ENCODE data around the gene CBLN1. TPM values are rescaled to one million over a fixed set of nuclear protein-coding genes. Genes with fewer than 3 reads are reported as not detected.

The CBLN1 gene
- 0.27 TPM in 1 of 2 replicates, not detected in the other for total RNA-seq

- Histone ChIP-seq H3K4me3 (ENCODE audit: low read depth, low read length) (peak within 1 kb of the TSS; percentile 27), H3K27me3 (ENCODE audit: control insufficient read depth, insufficient read depth, low read length) (peaks cover 75% of the 10 kb centered on the region), H3K36me3 (ENCODE audit: control insufficient read depth, insufficient read depth, low read length) (no peaks in the 10 kb centered on the region)
- no peak for TF ChIP-seq CTCF (IDR thresholded peaks at IDR 0.05; ENCODE audit: insufficient read depth, low read length, poor library complexity, severe bottlenecking)
- no peak for DNase-seq (ENCODE audit: low read depth)
These were observed at the start of gene CBLN1 for GRCh38 chr16:49281480-49281842. Gene CBLN1, minus strand, starts transcription at chr16:49281838. Its CDS starts 373 bp downstream, at chr16:49281465.

GRCh38 chr16:49330562-49331201, 49.0 kb upstream of the CBLN1 start:
- no peaks in the 10 kb centered on the region for H3K27me3 ChIP-seq (ENCODE audit: control insufficient read depth, insufficient read depth, low read length)
- TF ChIP-seq CTCF (IDR thresholded peaks at IDR 0.05; ENCODE audit: insufficient read depth, low read length, poor library complexity, severe bottlenecking), result no peak
- no peaks in the 10 kb centered on the region for H3K36me3 ChIP-seq (ENCODE audit: control insufficient read depth, insufficient read depth, low read length)
- H3K4me3 ChIP-seq (ENCODE audit: low read depth, low read length), result no peak overlapping the region
- no peak for DNase-seq (ENCODE audit: low read depth)

GRCh38 chr16:49328325-49328724, 46.7 kb upstream of the CBLN1 start:
- no peaks in the 10 kb centered on the region for H3K27me3 ChIP-seq (ENCODE audit: control insufficient read depth, insufficient read depth, low read length)
- H3K4me3 ChIP-seq (ENCODE audit: low read depth, low read length), result no peak overlapping the region
- DNase-seq (ENCODE audit: low read depth), result no peak
- H3K36me3 ChIP-seq (ENCODE audit: control insufficient read depth, insufficient read depth, low read length), result no peaks in the 10 kb centered on the region
- no peak for TF ChIP-seq CTCF (IDR thresholded peaks at IDR 0.05; ENCODE audit: insufficient read depth, low read length, poor library complexity, severe bottlenecking)

GRCh38 chr16:49327466-49327865, 45.8 kb upstream of the CBLN1 start:
- H3K27me3 ChIP-seq (ENCODE audit: control insufficient read depth, insufficient read depth, low read length), result no peaks in the 10 kb centered on the region
- no peaks in the 10 kb centered on the region for H3K36me3 ChIP-seq (ENCODE audit: control insufficient read depth, insufficient read depth, low read length)
- no peak for DNase-seq (ENCODE audit: low read depth)
- no peak for TF ChIP-seq CTCF (IDR thresholded peaks at IDR 0.05; ENCODE audit: insufficient read depth, low read length, poor library complexity, severe bottlenecking)
- no peak overlapping the region for H3K4me3 ChIP-seq (ENCODE audit: low read depth, low read length)

GRCh38 chr16:49324703-49325102, 43.1 kb upstream of the CBLN1 start:
- no peak for DNase-seq (ENCODE audit: low read depth)
- TF ChIP-seq CTCF (IDR thresholded peaks at IDR 0.05; ENCODE audit: insufficient read depth, low read length, poor library complexity, severe bottlenecking), result no peak
- no peak overlapping the region for H3K4me3 ChIP-seq (ENCODE audit: low read depth, low read length)
- H3K27me3 ChIP-seq (ENCODE audit: control insufficient read depth, insufficient read depth, low read length), result no peaks in the 10 kb centered on the region
- H3K36me3 ChIP-seq (ENCODE audit: control insufficient read depth, insufficient read depth, low read length), result no peaks in the 10 kb centered on the region

GRCh38 chr16:49315602-49316001, 34.0 kb upstream of the CBLN1 start:
- DNase-seq (ENCODE audit: low read depth), result no peak
- H3K36me3 ChIP-seq (ENCODE audit: control insufficient read depth, insufficient read depth, low read length), result no peaks in the 10 kb centered on the region
- TF ChIP-seq CTCF (IDR thresholded peaks at IDR 0.05; ENCODE audit: insufficient read depth, low read length, poor library complexity, severe bottlenecking), result no peak
- H3K27me3 ChIP-seq (ENCODE audit: control insufficient read depth, insufficient read depth, low read length), result no peaks in the 10 kb centered on the region
- no peak overlapping the region for H3K4me3 ChIP-seq (ENCODE audit: low read depth, low read length)
